Dendritic cell treated with granulocyte-macrophage colony-stimulating factor and Interleukin-4, amounts not matched to agents 40 ng/mL and 50 ng/mL, for 4 days (primary cell): ENCODE data around the gene KDM4C.

Experiments
- H3K27ac Mint-ChIP-seq: one replicate; pipeline ENCODE4 v1.8.0; 2022; ENCODE audit warnings: mild to moderate bottlenecking, mixed read lengths
- H3K27me3 Mint-ChIP-seq: one replicate; pipeline ENCODE4 v1.8.0; 2022; ENCODE audit warnings: mild to moderate bottlenecking, mixed read lengths
- H3K36me3 Mint-ChIP-seq: one replicate; pipeline ENCODE4 v1.8.0; 2022; ENCODE audit warnings: low read depth, mixed read lengths
- H3K4me1 Mint-ChIP-seq: one replicate; pipeline ENCODE4 v1.8.0; 2022; ENCODE audit warnings: low read depth, mixed read lengths
- H3K4me3 Mint-ChIP-seq: one replicate; pipeline ENCODE4 v1.8.0; 2022; ENCODE audit warnings: mild to moderate bottlenecking, moderate library complexity, mixed read lengths
- H3K9me3 Mint-ChIP-seq: one replicate; pipeline ENCODE4 v1.8.0; 2022; ENCODE audit warnings: mixed read lengths
- intact Hi-C: fragments of 100-400 bp; cut with micrococcal nuclease; formaldehyde crosslinking; loops from one replicate; pipeline ENCODE4 v1.15.0; 2022

The KDM4C gene

DNA sequence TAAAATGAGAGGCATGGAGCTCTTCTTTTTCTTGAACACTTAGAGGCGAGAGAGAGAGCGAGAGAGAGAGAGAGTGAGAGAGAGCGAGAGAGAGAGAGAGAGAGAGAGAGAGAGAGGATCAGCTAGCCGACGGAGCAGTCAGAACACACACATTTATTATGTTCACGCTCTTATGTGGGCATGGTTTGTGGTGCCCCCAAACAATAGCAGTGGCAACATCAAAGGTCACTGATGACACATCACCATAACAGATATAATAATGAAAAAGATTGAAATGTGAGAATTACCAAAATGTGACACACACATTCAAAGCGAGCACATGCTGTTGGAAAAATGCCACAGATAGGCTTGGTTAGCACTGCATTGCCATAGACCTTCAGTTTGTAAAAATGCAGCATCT lies 116.1 kb downstream of the KDM4C start:
- intact Hi-C loops, result no loop called here
- Mint-ChIP-seq H3K27ac (no peak overlapping the region), H3K27me3 (no peaks in the 10 kb centered on the region), H3K4me1 (peaks cover 36% of the 10 kb centered on the region), H3K4me3 (no peak overlapping the region), H3K36me3 (peaks cover 14% of the 10 kb centered on the region), H3K9me3 (peaks cover 11% of the 10 kb centered on the region)

- H3K9me3 Mint-ChIP-seq, result peaks cover 11% of the 10 kb centered on the region
- intact Hi-C loops, result no loop called here
- H3K4me1 Mint-ChIP-seq, result peaks cover 22% of the 10 kb centered on the region
- no peak overlapping the region for H3K27ac Mint-ChIP-seq
- peaks cover 15% of the 10 kb centered on the region for H3K36me3 Mint-ChIP-seq
- H3K4me3 Mint-ChIP-seq, result no peak overlapping the region
- H3K27me3 Mint-ChIP-seq, result no peaks in the 10 kb centered on the region
Observed at GRCh38 chr9:6876195-6876894, 118.6 kb downstream of the KDM4C start.

DNA sequence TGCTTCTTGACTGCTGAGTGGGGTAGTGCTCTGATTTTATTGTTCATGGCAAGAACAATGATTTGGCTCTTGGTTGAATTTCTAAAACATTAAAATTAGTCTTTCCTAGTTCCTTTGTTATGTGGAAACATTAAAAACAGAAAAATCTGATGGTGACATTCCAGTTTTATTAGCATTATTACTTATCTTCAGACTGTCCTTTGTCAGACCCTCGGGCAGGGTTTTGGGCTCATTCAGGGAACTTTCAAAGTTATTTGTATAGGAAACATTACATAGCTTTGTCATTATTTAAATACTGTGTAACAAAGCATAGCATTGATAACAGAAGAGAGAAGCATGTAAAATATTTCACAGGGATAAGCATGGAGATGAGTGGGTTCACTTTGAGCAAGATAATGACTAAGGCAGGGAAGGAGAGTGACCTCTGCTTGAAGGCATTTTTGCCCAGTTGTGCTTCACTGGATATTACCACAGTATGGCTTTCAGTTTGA lies 119.9 kb downstream of the KDM4C start:
- intact Hi-C loops, result no loop called here
- H3K9me3 Mint-ChIP-seq, result peaks cover 11% of the 10 kb centered on the region
- H3K4me3 Mint-ChIP-seq, result no peak overlapping the region
- no peak overlapping the region for H3K27ac Mint-ChIP-seq
- no peaks in the 10 kb centered on the region for H3K27me3 Mint-ChIP-seq
- peaks cover 26% of the 10 kb centered on the region for H3K4me1 Mint-ChIP-seq
- peaks cover 15% of the 10 kb centered on the region for H3K36me3 Mint-ChIP-seq

DNA sequence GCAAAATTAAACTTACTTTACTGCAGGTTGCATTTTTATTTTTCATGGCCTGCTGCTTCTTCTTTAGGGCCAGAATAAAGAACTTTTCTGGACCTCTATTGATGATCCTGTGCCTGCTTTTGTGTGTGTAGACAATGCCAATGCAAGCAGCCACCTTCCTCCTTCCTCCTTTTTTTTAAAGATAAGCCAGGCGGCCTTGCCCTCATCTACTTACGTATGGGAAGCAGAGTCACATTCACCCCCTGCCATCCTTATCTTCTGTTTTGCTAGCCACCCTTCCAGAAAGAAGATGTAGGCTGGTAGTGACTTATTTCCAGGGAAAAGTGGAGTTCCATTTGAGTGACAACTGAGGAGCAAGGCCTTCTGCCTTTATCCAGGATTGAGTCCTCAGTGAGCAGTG lies 122.9 kb downstream of the KDM4C start:
- Mint-ChIP-seq H3K27ac (no peak overlapping the region), H3K27me3 (no peaks in the 10 kb centered on the region), H3K4me1 (peaks cover 12% of the 10 kb centered on the region), H3K9me3 (peaks cover 11% of the 10 kb centered on the region), H3K4me3 (no peak overlapping the region), H3K36me3 (peaks cover 27% of the 10 kb centered on the region)
- intact Hi-C loops, result no loop called here

DNA sequence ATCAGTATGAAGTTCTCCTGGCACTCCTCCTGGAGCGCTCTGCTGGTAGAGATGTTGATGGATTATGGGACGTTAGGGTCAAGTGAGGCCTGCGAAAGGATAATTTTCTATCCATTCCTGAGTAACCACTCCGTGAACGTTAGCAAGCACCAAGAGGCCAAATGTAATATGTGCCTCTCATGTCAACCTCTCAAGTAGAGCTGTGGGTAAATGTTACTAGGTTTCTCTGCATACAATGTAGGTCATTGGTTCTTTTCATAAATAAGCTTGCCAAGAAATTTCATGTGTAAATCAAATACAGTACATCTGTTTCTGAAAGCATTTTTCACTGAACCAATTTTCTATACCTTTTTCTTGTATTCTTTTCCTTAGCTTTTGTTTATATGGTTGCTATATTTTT lies 126.3 kb downstream of the KDM4C start:
- H3K4me1 Mint-ChIP-seq, result peaks cover 20% of the 10 kb centered on the region
- H3K27ac Mint-ChIP-seq, result no peak overlapping the region
- peaks cover 8% of the 10 kb centered on the region for H3K9me3 Mint-ChIP-seq
- no peaks in the 10 kb centered on the region for H3K27me3 Mint-ChIP-seq
- H3K4me3 Mint-ChIP-seq, result no peak overlapping the region
- H3K36me3 Mint-ChIP-seq, result peaks cover 49% of the 10 kb centered on the region
- intact Hi-C loops, result no loop called here

- Mint-ChIP-seq H3K9me3 (peaks cover 8% of the 10 kb centered on the region), H3K27ac (no peak overlapping the region), H3K4me1 (peaks cover 29% of the 10 kb centered on the region), H3K36me3 (peaks cover 53% of the 10 kb centered on the region), H3K27me3 (no peaks in the 10 kb centered on the region), H3K4me3 (no peak overlapping the region)
- intact Hi-C loops, result no loop called here
Observed at GRCh38 chr9:6884990-6885389, 127.2 kb downstream of the KDM4C start.

DNA sequence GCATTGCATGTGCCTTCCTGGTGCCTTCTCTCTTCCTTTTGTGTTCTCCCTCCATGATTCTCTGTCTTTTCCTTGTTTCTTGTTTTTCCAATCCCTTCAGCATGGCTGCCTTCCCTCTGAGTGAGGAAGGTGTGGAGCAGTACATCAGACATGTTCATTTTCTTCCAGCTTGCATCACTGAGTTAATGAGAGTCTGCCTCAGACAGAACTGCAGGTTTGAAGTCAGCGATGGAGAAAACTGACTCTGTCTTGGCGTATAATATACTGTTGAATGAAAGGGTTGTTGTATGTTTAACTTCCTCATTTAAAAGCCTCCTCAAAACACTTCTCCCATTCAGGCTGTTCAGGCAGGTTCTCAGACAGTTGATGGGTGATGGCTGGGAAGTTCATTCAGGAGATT lies 129.3 kb downstream of the KDM4C start:
- H3K36me3 Mint-ChIP-seq, result peaks cover 54% of the 10 kb centered on the region
- intact Hi-C loops, result no loop called here
- H3K9me3 Mint-ChIP-seq, result peaks cover 8% of the 10 kb centered on the region
- H3K4me1 Mint-ChIP-seq, result peaks cover 33% of the 10 kb centered on the region
- no peak overlapping the region for H3K4me3 Mint-ChIP-seq
- H3K27ac Mint-ChIP-seq, result no peak overlapping the region
- no peaks in the 10 kb centered on the region for H3K27me3 Mint-ChIP-seq

GRCh38 chr9:6889868-6890267 lies 132.1 kb downstream of the KDM4C start:
- H3K4me1 Mint-ChIP-seq, result peaks cover 21% of the 10 kb centered on the region
- peaks cover 51% of the 10 kb centered on the region for H3K36me3 Mint-ChIP-seq
- H3K4me3 Mint-ChIP-seq, result no peak overlapping the region
- peak overlapping the region; percentile 47 for H3K27ac Mint-ChIP-seq
- peaks cover 8% of the 10 kb centered on the region for H3K9me3 Mint-ChIP-seq
- intact Hi-C loops, result no loop called here
- no peaks in the 10 kb centered on the region for H3K27me3 Mint-ChIP-seq

GRCh38 chr9:6893350-6894131 lies 135.8 kb downstream of the KDM4C start:
- intact Hi-C loops, result no loop called here
- Mint-ChIP-seq H3K4me1 (peaks cover 15% of the 10 kb centered on the region), H3K36me3 (peaks cover 49% of the 10 kb centered on the region), H3K27ac (no peak overlapping the region), H3K27me3 (no peaks in the 10 kb centered on the region), H3K9me3 (no peaks in the 10 kb centered on the region), H3K4me3 (no peak overlapping the region)

GRCh38 chr9:6894135-6894534 lies 136.4 kb downstream of the KDM4C start:
- H3K27me3 Mint-ChIP-seq, result no peaks in the 10 kb centered on the region
- H3K4me1 Mint-ChIP-seq, result peaks cover 13% of the 10 kb centered on the region
- no peaks in the 10 kb centered on the region for H3K9me3 Mint-ChIP-seq
- no peak overlapping the region for H3K4me3 Mint-ChIP-seq
- H3K36me3 Mint-ChIP-seq, result peaks cover 45% of the 10 kb centered on the region
- intact Hi-C loops, result no loop called here
- no peak overlapping the region for H3K27ac Mint-ChIP-seq

DNA sequence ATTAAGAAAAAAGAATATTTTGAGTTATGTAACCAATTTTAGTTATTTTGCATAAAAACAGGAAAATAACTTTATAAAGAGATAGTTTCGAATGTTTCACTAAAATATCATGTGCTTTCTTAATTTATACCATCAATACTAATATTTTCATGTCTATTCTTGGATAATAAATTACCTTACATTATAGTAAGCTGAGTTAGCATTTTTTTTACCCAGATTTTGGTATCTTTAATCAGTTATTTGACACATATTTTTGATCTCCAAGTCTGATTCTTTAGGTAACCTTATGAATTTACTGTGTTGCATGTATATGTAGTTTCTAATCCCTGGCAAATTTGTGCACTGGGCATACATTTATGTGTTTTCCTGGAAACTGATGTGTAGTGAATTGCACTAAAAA lies 138.0 kb downstream of the KDM4C start:
- H3K4me3 Mint-ChIP-seq, result no peak overlapping the region
- no peaks in the 10 kb centered on the region for H3K27me3 Mint-ChIP-seq
- intact Hi-C loops, result no loop called here
- H3K9me3 Mint-ChIP-seq, result no peaks in the 10 kb centered on the region
- H3K27ac Mint-ChIP-seq, result no peak overlapping the region
- H3K4me1 Mint-ChIP-seq, result no peaks in the 10 kb centered on the region
- peaks cover 45% of the 10 kb centered on the region for H3K36me3 Mint-ChIP-seq

DNA sequence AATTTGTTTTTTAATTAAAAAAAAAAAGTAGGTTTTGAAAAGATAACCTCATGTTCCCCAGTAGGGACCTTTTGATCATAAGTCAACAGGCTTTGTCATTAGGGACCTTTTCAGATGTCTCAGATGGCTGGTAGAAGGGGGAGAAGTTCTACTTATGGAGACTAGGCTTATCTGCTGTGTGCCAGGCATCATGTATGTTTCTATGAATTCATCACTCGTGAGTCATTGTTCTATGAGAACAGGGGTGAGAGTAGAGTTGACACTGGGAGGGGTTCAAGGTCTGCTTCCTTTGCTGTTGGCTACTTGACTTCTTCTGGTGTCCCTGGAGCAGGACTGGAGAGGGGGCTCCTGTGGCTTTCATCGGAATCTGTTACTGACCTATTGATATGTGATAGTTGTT lies 138.8 kb downstream of the KDM4C start:
- no peaks in the 10 kb centered on the region for H3K4me1 Mint-ChIP-seq
- intact Hi-C loops, result no loop called here
- no peaks in the 10 kb centered on the region for H3K9me3 Mint-ChIP-seq
- no peak overlapping the region for H3K4me3 Mint-ChIP-seq
- H3K27ac Mint-ChIP-seq, result no peak overlapping the region
- H3K36me3 Mint-ChIP-seq, result peaks cover 48% of the 10 kb centered on the region
- no peaks in the 10 kb centered on the region for H3K27me3 Mint-ChIP-seq

DNA sequence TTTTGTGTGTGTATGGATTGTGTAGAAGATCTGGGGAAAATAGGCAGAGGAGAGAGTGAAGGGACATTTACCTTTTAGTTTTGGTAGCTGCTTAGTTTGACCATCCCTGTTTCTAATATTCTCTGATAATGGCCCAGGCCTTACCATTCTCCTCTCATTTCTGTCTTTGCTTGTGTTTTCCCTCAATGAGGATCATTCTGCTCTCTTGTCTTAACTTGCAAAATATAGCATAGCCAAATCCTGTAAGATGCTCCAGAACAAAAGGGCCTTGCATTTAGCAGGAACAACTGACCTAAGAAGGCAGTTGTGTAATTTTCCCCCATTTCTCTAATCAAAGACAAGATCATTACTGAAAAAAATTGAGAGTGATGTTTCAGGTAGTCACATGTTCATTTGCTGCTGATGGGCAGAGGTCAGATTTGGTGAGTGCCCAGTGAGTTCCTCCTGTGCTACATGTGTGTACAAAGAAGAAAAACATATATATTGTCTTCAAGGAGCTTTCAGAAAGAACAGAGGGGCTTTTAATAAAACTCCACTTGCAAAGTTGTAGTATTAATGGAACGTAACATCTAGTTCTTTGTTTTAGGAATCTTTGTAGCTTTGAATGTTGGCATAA lies 139.5 kb downstream of the KDM4C start:
- no peaks in the 10 kb centered on the region for H3K9me3 Mint-ChIP-seq
- H3K27ac Mint-ChIP-seq, result no peak overlapping the region
- H3K4me3 Mint-ChIP-seq, result no peak overlapping the region
- H3K36me3 Mint-ChIP-seq, result peaks cover 49% of the 10 kb centered on the region
- intact Hi-C loops, result no loop called here
- peaks cover 5% of the 10 kb centered on the region for H3K4me1 Mint-ChIP-seq
- H3K27me3 Mint-ChIP-seq, result no peaks in the 10 kb centered on the region

GRCh38 chr9:6897898-6898302 lies 140.1 kb downstream of the KDM4C start:
- intact Hi-C loops, result no loop called here
- no peak overlapping the region for H3K27ac Mint-ChIP-seq
- no peak overlapping the region for H3K4me3 Mint-ChIP-seq
- no peaks in the 10 kb centered on the region for H3K9me3 Mint-ChIP-seq
- no peaks in the 10 kb centered on the region for H3K27me3 Mint-ChIP-seq
- H3K36me3 Mint-ChIP-seq, result peaks cover 49% of the 10 kb centered on the region
- peaks cover 10% of the 10 kb centered on the region for H3K4me1 Mint-ChIP-seq
